IMR-90 (cell line): ENCODE results near the gene S100Z. TPM values are rescaled to one million over a fixed set of nuclear protein-coding genes. Genes with fewer than 3 reads are reported as not detected.
A peak's percentile ranks its signal among the peaks of the same experiment; 100 is the strongest.

ENCODE experiments used
- ATAC-seq: fragments of 200-7000 bp; cut with Tn5 transposase; 2 replicates; pipeline ENCODE4 v1.9.1; 2020; ENCODE audit warnings: low read depth, mild to moderate bottlenecking, moderate library complexity
- BruUV-seq: library from RNA; stranded (reverse); fragments of 400-500 nt; replicated peaks from 2 replicates; lab custom pipeline; 2021; lab: Mats Ljungman, UMichigan
- CTCF ChIA-PET: fragments of 300-600 bp; formaldehyde crosslinking; extraction: SDS; loops from one replicate; lab custom pipeline; 2021; ENCODE audit warnings: antibody characterized with exemption; lab: Yijun Ruan, JAX
- POLR2A ChIA-PET: fragments of 300-600 bp; sonication (Branson Sonifier 250); formaldehyde crosslinking; loops from one replicate; lab custom pipeline; 2022; ENCODE audit warnings: antibody characterized with exemption; ENCODE audit not compliant: unreplicated experiment; lab: Charles Lee
- DNase-seq: peaks from one replicate; pipeline ENCODE4 v3.0.0; 2013
- H2AFZ ChIP-seq: replicated peaks from 2 replicates; pipeline ENCODE3; 2013; ENCODE audit warnings: low read length, mild to moderate bottlenecking; ENCODE audit not compliant: poor library complexity
- H2AK5ac ChIP-seq: 2 replicates; pipeline ENCODE4 v1.6.1; 2013; ENCODE audit warnings: low read depth, low read length, inconsistent platforms
- H2AK9ac ChIP-seq: replicated peaks from 2 replicates; pipeline ENCODE3; 2013; ENCODE audit warnings: mild to moderate bottlenecking, low read depth, low read length, moderate library complexity; ENCODE audit not compliant: poor library complexity
- H2BK120ac ChIP-seq: 2 replicates; pipeline ENCODE4 v1.6.1; 2013; ENCODE audit warnings: low read depth, low read length, inconsistent platforms
- H2BK15ac ChIP-seq: 3 replicates; pipeline ENCODE4 v1.6.1; 2013; ENCODE audit warnings: low read depth, low read length, inconsistent platforms
- H2BK20ac ChIP-seq: 2 replicates; pipeline ENCODE4 v1.6.1; 2013; ENCODE audit warnings: low read depth, mild to moderate bottlenecking, inconsistent platforms, low read length, moderate library complexity
- H2BK5ac ChIP-seq: 2 replicates; pipeline ENCODE4 v1.6.1; 2013; ENCODE audit warnings: mild to moderate bottlenecking, low read depth, low read length, inconsistent platforms; ENCODE audit not compliant: poor library complexity, severe bottlenecking
- H3K14ac ChIP-seq: replicated peaks from 2 replicates; pipeline ENCODE4 v1.6.1; 2013; ENCODE audit warnings: low read depth, low read length, inconsistent platforms
- H3K18ac ChIP-seq: 2 replicates; pipeline ENCODE4 v1.6.1; 2013; ENCODE audit warnings: low read depth, low read length, control low read depth
- H3K23ac ChIP-seq: 2 replicates; pipeline ENCODE4 v1.6.1; 2013; ENCODE audit warnings: low read depth, low read length, inconsistent platforms
- H3K27ac ChIP-seq: 2 replicates; pipeline ENCODE4 v1.5.1; 2013; ENCODE audit warnings: mild to moderate bottlenecking, control low read depth, low read length; ENCODE audit not compliant: insufficient read depth
- H3K27me3 ChIP-seq: 2 replicates; pipeline ENCODE4 v1.6.1; 2013; ENCODE audit warnings: low read length; ENCODE audit not compliant: control insufficient read depth, insufficient read depth
- H3K36me3 ChIP-seq: 2 replicates; pipeline ENCODE4 v1.6.1; 2013; ENCODE audit warnings: low read length, mixed read lengths; ENCODE audit not compliant: control insufficient read depth, insufficient read depth
- H3K4ac ChIP-seq: 2 replicates; pipeline ENCODE4 v1.6.1; 2013; ENCODE audit warnings: low read depth, low read length, inconsistent platforms
- H3K4me1 ChIP-seq: 2 replicates; pipeline ENCODE4 v1.6.1; 2013; ENCODE audit warnings: low read length, mixed read lengths; ENCODE audit not compliant: control insufficient read depth, insufficient read depth
- H3K4me2 ChIP-seq: 2 replicates; pipeline ENCODE4 v1.6.1; 2013; ENCODE audit warnings: low read depth, mild to moderate bottlenecking, control low read depth, low read length, moderate library complexity
- H3K4me3 ChIP-seq: 2 replicates; pipeline ENCODE4 v1.5.1; 2013; ENCODE audit warnings: low read depth, mild to moderate bottlenecking, control low read depth, low read length, moderate library complexity; ENCODE audit not compliant: insufficient read depth
- H3K56ac ChIP-seq: 2 replicates; pipeline ENCODE4 v1.6.1; 2013; ENCODE audit warnings: low read length, inconsistent platforms; ENCODE audit not compliant: insufficient read depth; ENCODE audit errors: extremely low read depth
- H3K79me1 ChIP-seq, 2 experiments: 2 replicates each; pipeline ENCODE4 v1.6.1; 2013; ENCODE audit warnings: low read length in 2 of 2, inconsistent platforms in 1 of 2, low read depth in 1 of 2
- H3K9ac ChIP-seq: 2 replicates; pipeline ENCODE4 v1.6.1; 2013; ENCODE audit warnings: low read depth, low read length, control low read depth
- H3K9me1 ChIP-seq: 2 replicates; pipeline ENCODE4 v1.6.1; 2013; ENCODE audit warnings: low read length, inconsistent platforms; ENCODE audit not compliant: insufficient read depth
- H3K9me3 ChIP-seq: 2 replicates; pipeline ENCODE4 v1.6.1; 2013; ENCODE audit warnings: low read length; ENCODE audit not compliant: control insufficient read depth, insufficient read depth
- H4K20me1 ChIP-seq: 2 replicates; pipeline ENCODE4 v1.6.1; 2013; ENCODE audit warnings: low read length, inconsistent platforms; ENCODE audit not compliant: insufficient read depth
- H4K5ac ChIP-seq: 2 replicates; pipeline ENCODE4 v1.6.1; 2013; ENCODE audit warnings: mild to moderate bottlenecking, low read depth, low read length, control low read depth
- H4K8ac ChIP-seq, 2 experiments: 2 replicates each; pipeline ENCODE4 v1.6.1; 2013; ENCODE audit warnings: low read depth in 2 of 2, low read length in 2 of 2, control low read depth in 1 of 2, inconsistent platforms in 1 of 2
- H4K91ac ChIP-seq: 2 replicates; pipeline ENCODE4 v1.6.1; 2013; ENCODE audit warnings: low read depth, low read length, inconsistent platforms; ENCODE audit not compliant: insufficient read depth
- BHLHE40 ChIP-seq: fragments of 150-350 bp; IDR thresholded peaks from 2 replicates; pipeline ENCODE4 v1.6.1; 2016; ENCODE audit warnings: mild to moderate bottlenecking, low read depth, low read length
- CEBPB ChIP-seq: IDR thresholded peaks from 2 replicates; pipeline ENCODE4 v1.6.1; 2012; ENCODE audit warnings: low read depth, low read length, improper control_type of control experiment
- CHD1 ChIP-seq: IDR thresholded peaks from 2 replicates; pipeline ENCODE4 v1.6.1; 2012; ENCODE audit warnings: low read depth, low read length, improper control_type of control experiment
- MAZ ChIP-seq: IDR thresholded peaks from 2 replicates; pipeline ENCODE4 v1.6.1; 2012; ENCODE audit warnings: low read depth, mild to moderate bottlenecking, low read length, improper control_type of control experiment, moderate library complexity, borderline replicate concordance
- NFE2L2 ChIP-seq: fragments of 150-350 bp; IDR thresholded peaks from 2 replicates; pipeline ENCODE4 v1.6.1; 2016; ENCODE audit warnings: low read depth, mild to moderate bottlenecking, low read length
- POLR2A ChIP-seq: IDR thresholded peaks from 2 replicates; pipeline ENCODE4 v1.6.1; 2012; ENCODE audit warnings: mild to moderate bottlenecking, low read depth, low read length
- RAD21 ChIP-seq: IDR thresholded peaks from 2 replicates; pipeline ENCODE4 v1.6.1; 2012; ENCODE audit warnings: low read length, improper control_type of control experiment
- RCOR1 ChIP-seq: IDR thresholded peaks from 2 replicates; pipeline ENCODE4 v1.6.1; 2012; ENCODE audit warnings: mild to moderate bottlenecking, low read length, improper control_type of control experiment; ENCODE audit not compliant: insufficient replicate concordance
- RFX5 ChIP-seq: IDR thresholded peaks from 2 replicates; pipeline ENCODE4 v1.8.0; 2012; ENCODE audit warnings: low read depth, mild to moderate bottlenecking, low read length, moderate library complexity
- SMC3 ChIP-seq: fragments of 150-350 bp; IDR thresholded peaks from 2 replicates; pipeline ENCODE4 v1.6.1; 2016; ENCODE audit warnings: low read depth, mild to moderate bottlenecking, antibody characterized with exemption, low read length, moderate library complexity
- WGBS, 2 experiments: methylation state at CpG; one replicate each; pipeline versions ENCODE4 v1.1.5 to v1.1.7; 2013; ENCODE audit warnings: missing lambda C conversion rate in 2 of 2; ENCODE audit not compliant: insufficient read length in 1 of 2; ENCODE audit errors: extremely low coverage in 2 of 2; 5-methylcytosine and 5-hydroxymethylcytosine counted together
- dilution Hi-C: fragments of 300-500 bp; cut with HindIII; formaldehyde crosslinking; loops from one replicate; pipeline ENCODE4 v1.14.3; 2018; ENCODE audit warnings: low sequenced_read_pairs; ENCODE audit not compliant: unreplicated experiment
- in situ Hi-C: fragments of 300-500 bp; cut with MboI; formaldehyde crosslinking; loops from 3 replicates; pipeline ENCODE4 v1.14.3; 2019; ENCODE audit warnings: low sequenced_read_pairs, inconsistent platforms, mixed read lengths
- intact Hi-C: fragments of 100-400 bp; cut with micrococcal nuclease; formaldehyde crosslinking; loops from 2 replicates; pipeline ENCODE4 v1.10.0; 2022
- polyA plus RNA-seq, 3 experiments: library from polyadenylated mRNA; depleted of rRNA; stranded (reverse); fragments of >200 nt; gene quantifications; 2 replicates each; pipeline ENCODE4 v1.2.3, GENCODE V29; 2012; ENCODE audit warnings: low replicate concordance in 1 of 3
- total RNA-seq: library from RNA; depleted of rRNA; stranded (reverse); fragments of >200 nt; gene quantifications from 2 replicates; pipeline ENCODE4 v1.2.3, GENCODE V29; 2012
- TF ChIP-seq, protein P1 (sequence below): fragments of 150-350 bp; IDR thresholded peaks from 2 replicates; pipeline ENCODE4 v1.6.1; 2017; ENCODE audit warnings: mild to moderate bottlenecking, antibody characterized with exemption, low read length, low read depth
- TF ChIP-seq, protein P2 (sequence below): fragments of 150-350 bp; IDR thresholded peaks from 2 replicates; pipeline ENCODE4 v1.6.1; 2016; ENCODE audit warnings: low read depth, mild to moderate bottlenecking, low read length, moderate library complexity, borderline replicate concordance

S100Z gene
- total and polyA plus RNA-seq, 2 of the 4 experiments (the other 2 are of a cell fraction) = not detected

DNA sequence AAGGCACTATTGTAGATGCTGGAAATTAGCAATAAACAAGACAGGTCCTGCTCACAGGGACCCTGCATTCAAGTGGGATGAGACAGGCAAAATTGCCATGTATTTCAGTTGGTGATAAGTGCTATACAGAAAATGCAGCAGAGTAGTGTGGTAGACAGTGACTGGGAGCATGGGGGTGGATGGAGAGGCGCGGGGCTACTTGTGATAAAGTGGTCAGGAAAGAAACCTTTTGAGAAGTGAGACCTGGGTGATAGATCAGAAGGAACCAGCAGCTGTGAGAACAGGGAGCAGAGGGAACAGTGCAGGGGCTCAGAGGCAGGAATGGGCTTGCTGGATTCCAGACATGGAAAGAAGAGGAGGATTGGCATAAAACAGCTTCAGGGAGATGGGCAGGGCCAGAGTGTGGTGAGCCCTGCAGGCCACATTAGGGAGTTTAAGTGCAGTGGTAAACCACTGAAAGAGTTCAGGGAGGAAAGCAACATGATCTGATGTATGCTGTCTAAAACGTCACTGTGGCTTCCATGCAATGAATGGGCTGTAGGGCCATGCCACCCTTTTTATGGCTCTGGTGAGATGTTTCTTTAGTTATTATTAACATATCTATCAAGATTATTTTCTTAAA, 110.3 kb downstream of the S100Z start:
- no peak overlapping the region for H3K4ac ChIP-seq
- no peak overlapping the region for H2BK15ac ChIP-seq
- no peak overlapping the region for H4K5ac ChIP-seq
- H4K20me1 ChIP-seq = no peaks in the 10 kb centered on the region
- H4K91ac ChIP-seq = no peak overlapping the region
- no peak overlapping the region for H2AK9ac ChIP-seq
- H2BK20ac ChIP-seq = no peak overlapping the region
- no peak overlapping the region for H3K23ac ChIP-seq
- peak overlapping the region; percentile 4 for H2AFZ ChIP-seq
- H3K18ac ChIP-seq = no peak overlapping the region
- no peaks in the 10 kb centered on the region for H3K79me1 ChIP-seq
- ChIA-PET CTCF (no interaction called here), POLR2A (no interaction called here)
- no peak overlapping the region for H3K4me2 ChIP-seq
- dilution Hi-C loops = no loop called here
- no peak overlapping the region for H3K27ac ChIP-seq
- DNase-seq = no peak
- H3K9me1 ChIP-seq = no peaks in the 10 kb centered on the region
- ATAC-seq = no peak
- no peak overlapping the region for H2BK5ac ChIP-seq
- no peaks in the 10 kb centered on the region; the same call in 1 of the 2 replicates for H3K4me1 ChIP-seq
- H3K36me3 ChIP-seq = no peaks in the 10 kb centered on the region
- no peaks in the 10 kb centered on the region for H3K9me3 ChIP-seq
- WGBS, 2 experiments = no CpG with 5 or more reads among the region's 3 CpGs
- no peak overlapping the region for H3K4me3 ChIP-seq
- H3K56ac ChIP-seq = no peak overlapping the region
- no peak overlapping the region for H3K14ac ChIP-seq
- H2BK120ac ChIP-seq = no peak overlapping the region
- in situ Hi-C loops = no loop called here
- BruUV-seq = no TSS peak
- no peak overlapping the region for H2AK5ac ChIP-seq
- H3K27me3 ChIP-seq = peaks cover 15% of the 10 kb centered on the region
- no peak overlapping the region for H3K9ac ChIP-seq
- no peak overlapping the region for H4K8ac ChIP-seq
- TF ChIP-seq POLR2A (no peak), NFE2L2 (no peak), RCOR1 (no peak), MAZ (no peak), RFX5 (no peak), CEBPB (no peak), CHD1 (no peak), RAD21 (no peak), BHLHE40 (no peak), SMC3 (no peak)
- TF ChIP-seq, protein P1, sequence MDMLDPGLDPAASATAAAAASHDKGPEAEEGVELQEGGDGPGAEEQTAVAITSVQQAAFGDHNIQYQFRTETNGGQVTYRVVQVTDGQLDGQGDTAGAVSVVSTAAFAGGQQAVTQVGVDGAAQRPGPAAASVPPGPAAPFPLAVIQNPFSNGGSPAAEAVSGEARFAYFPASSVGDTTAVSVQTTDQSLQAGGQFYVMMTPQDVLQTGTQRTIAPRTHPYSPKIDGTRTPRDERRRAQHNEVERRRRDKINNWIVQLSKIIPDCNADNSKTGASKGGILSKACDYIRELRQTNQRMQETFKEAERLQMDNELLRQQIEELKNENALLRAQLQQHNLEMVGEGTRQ = no peak
- TF ChIP-seq, protein P2, sequence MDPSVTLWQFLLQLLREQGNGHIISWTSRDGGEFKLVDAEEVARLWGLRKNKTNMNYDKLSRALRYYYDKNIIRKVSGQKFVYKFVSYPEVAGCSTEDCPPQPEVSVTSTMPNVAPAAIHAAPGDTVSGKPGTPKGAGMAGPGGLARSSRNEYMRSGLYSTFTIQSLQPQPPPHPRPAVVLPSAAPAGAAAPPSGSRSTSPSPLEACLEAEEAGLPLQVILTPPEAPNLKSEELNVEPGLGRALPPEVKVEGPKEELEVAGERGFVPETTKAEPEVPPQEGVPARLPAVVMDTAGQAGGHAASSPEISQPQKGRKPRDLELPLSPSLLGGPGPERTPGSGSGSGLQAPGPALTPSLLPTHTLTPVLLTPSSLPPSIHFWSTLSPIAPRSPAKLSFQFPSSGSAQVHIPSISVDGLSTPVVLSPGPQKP = no peak
- intact Hi-C loops = no loop called here
